Superior temporal gyrus (tissue), 1 donor: ENCODE measurements around the gene PTPRM.

Experiments
- DNase-seq: peaks from one replicate; pipeline ENCODE4 v3.0.0-alpha.2; 2016; ENCODE audit errors: extremely low spot score

Gene PTPRM

DNA sequence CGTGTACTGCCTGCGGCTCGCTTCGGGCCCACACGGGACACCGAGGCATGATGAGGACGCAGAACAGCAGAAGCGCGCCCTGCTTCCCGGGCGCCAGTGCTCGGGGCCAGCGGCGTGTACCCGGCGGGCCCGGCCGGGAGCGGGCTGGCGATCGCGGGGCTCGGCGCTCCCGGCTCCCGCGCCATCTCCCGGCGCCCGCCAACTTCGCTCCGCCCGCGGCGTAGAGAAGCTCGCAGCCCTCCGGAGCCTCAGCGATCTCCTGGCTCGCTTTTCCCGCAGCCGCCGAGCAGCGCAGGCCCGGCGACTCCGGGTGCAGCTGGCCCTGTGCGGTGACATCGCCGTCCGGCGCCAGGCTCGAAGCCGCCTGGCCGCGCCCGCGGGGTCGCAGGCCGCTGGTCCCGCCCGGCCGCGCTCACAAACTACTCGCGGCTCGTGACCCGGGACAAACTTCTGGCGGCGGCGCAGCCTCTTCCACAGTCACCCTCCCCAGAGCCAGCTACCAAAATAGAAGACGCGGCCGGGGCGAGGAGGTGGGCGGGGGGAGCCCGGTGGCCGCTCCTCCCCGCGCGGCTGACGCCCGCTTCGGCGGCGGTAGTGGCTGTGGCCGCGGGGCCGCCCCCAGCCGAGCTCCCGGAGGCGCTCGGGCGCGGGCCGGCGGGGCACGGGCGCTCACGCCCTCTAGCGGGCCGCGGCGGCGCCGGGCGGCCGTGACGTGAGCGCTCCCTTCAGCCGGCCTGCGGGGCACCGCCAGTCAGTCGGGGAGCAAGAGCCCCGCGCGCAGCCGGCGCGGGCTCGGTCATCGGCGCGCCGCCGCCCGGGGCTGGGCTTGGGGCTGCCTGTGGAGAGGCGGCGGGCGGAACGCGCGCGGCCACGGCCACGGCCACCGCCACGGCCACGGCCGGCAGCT lies at the start of gene PTPRM:
TSS of gene PTPRM (plus strand) at position 750 of the 907 bp plus-strand sequence. CDS start 503 bp downstream, outside the sequence.
- peak; percentile 80 for DNase-seq

DNA sequence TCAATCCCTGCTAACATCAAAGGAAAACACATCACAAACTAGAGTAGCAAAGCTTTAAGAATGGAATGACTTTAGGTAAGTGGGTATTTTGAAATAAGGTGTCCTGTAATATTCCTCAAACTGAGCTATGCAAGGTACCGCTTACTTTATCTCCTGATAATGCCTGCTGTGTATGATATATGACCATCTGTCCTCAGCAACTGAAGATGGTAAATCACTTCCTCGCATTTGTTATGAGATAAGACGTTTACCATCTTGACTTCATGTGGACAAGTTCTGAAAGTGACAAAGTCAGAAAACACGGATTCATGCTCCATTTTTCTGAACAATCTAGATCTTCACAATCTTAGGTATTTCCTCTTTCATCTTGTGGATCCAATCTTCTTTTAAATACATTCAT lies 49.3 kb upstream of the PTPRM start:
- DNase-seq = no peak

DNA sequence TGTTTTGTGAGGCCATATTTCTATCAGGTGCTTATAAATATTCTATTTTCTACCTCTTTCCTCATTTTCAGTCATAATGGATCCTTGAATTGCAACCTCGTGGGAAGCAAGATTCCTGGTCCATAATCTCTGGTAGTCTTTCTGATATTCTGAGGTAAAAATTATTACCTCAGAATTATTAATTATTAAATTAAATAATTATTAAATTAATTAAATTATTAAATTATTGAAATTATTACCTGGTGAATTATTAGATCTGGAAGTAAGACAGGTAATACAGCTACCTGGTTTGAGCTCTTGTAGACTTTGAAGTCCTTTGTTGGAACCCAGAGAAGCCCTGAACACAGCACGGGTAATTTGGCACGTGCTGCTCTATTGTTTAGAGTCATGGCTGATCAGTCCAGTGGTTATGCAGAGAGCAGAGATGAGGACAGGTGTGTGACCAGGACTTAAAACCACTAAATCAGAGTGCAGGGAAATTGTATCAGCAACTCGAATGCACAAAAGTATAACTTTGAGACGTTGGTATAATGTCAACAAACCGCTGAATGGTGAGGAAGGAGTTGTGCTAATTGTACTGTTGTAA lies 46.8 kb upstream of the PTPRM start:
- DNase-seq = no peak

DNA sequence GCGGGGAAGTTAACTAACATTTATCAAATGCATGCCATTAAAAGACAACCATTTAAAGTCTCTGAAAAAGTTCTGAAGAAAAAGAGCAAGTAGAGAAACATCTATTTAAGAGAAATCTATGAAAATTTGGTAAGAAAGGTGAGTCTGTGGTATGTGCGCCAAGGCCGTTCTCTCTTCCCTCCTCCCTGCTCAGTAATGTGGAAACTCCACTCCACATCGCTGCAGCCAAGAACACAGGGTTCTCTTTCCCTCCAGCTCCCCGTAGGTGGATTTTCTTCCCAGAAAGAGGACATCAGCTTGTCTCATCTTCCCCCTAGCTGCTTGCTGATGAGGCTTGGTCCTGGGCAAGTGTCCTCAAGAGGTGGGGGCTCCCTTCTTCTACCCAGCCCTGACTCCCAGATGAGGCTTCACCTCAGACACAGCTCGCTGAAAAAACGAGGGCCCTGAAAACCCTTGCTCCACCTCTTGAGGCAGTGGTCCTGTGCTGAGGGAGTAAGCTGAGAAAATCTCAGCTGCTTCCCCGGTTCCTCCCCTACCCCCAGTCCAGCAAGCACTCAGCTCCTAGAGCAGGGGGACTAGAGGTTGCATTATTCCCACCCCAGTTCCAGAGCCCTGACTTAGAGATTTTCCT lies 45.8 kb upstream of the PTPRM start:
- no peak for DNase-seq

- no peak for DNase-seq
Measured at GRCh38 chr18:7523772-7524171, 43.3 kb upstream of the PTPRM start.

DNA sequence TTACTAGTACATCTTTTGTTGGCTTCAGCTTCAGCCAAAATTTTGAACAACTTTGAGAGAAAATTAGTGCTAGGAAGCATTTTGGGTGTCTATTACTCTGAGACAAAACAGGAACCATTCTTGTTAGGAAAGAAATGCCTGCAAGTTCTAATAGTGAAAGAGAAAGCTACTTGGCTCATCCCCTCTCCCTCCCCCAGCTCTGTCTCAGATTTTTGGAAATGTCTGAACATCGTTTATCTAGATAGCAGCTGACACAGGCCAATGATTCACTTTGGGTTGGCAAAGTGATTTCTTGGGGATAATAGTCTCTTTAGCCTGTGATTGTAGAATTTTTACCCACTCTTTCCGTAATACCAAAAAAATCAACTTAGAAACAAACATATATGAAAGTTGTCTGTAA lies 42.3 kb upstream of the PTPRM start:
- DNase-seq = no peak

DNA sequence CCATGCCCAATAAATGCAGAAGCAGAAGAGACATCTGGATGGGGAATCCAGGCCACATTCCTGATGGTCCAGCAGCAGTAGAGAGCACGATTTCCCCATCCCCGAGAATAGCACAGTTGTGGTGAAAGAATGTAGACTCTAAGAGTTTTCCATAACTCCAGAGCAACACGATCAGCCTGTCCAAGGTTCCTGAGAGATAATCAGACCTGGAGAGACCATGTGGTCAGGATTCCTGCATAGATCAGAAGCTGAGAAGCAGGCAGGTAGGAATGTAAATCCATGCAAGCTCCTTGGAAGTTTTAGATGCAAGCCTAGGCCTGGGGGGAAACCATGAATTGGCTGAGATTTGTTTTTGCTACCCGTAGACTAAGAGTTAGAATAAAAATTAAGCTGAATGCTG lies 34.2 kb upstream of the PTPRM start:
- DNase-seq = no peak

- DNase-seq = no peak
Measured at GRCh38 chr18:7535436-7536205, 31.5 kb upstream of the PTPRM start.

GRCh38 chr18:7537145-7537544 lies 30.0 kb upstream of the PTPRM start:
- no peak for DNase-seq

GRCh38 chr18:7541835-7542234 lies 25.3 kb upstream of the PTPRM start:
- DNase-seq = no peak

DNA sequence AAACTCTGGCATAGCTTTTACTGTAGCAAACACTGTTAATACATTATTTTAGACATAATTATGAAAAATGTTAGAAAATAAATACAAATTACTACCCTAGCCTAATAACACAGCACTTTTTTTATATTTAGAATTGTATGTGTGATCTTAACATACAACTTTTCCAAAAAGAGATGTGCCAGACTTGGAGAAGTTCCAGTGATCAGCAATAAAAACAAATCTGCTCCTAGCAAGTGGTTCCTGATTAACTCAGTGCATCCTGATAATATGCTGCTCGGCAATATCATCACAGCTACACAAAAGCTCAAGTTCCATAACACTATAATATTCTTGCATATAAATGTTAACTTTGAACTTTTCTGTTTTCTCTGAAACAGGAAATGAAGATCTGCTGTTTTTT lies 22.4 kb upstream of the PTPRM start:
- no peak for DNase-seq

- DNase-seq = no peak
Measured at GRCh38 chr18:7545734-7546133, 21.4 kb upstream of the PTPRM start.

DNA sequence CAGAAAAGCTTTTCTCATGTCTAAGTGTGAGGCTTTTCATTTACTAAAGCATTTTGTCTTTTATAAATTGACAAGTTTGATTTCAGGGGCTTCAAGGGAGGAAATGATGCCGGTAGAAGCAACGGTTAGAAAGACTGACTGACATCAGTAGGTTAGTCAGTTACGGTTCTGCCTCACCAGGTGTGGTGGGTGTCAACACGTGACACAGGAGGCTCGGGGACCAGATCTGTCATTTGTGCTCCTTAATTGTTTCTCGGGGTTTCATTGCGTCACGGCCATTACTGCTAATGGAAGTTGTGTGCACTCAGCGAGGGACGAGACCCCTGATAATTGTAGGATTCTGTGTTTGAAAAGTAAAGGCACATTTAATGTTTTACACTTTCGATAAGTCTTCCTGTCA lies 18.9 kb upstream of the PTPRM start:
- no peak for DNase-seq

DNA sequence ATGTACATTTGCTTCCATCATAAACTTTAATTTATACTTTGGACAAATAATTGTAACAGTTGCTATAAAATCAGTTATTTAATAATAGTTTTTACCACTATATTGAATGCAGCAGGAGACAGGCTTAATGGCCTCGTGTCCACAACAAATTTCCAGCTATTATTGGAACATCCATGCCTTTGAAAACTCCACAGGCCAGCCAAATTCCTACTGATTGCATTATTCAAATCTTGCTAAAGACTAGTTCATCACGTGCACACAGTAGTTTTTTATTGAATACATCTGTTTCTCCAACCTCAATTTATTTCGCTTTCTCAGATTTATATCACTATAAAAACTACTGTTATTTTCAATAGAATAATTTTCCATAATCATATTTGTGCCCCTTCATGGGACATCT lies 18.4 kb upstream of the PTPRM start:
- DNase-seq = no peak

DNA sequence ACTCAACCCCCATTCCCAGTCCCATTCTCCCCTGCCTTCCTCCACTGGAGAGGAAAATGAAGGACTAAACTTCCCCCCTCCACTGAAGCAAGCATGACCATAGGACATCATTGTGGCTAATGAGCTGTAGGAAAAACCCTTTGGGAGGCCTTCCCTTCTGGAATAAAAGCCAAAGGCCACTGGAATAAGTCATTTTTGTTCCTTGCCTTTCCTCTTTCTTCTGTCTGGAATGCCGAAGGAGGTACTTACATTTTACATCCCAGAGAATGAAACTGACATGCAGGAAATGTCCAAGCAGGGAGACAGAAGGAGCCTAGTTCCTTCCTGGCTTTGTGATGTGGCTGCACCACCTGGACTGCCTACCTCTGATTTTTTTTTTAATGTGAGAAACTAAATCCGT lies 9.1 kb upstream of the PTPRM start:
- DNase-seq = no peak

- no peak for DNase-seq
Measured at GRCh38 chr18:7558769-7559168, 8.3 kb upstream of the PTPRM start.

DNA sequence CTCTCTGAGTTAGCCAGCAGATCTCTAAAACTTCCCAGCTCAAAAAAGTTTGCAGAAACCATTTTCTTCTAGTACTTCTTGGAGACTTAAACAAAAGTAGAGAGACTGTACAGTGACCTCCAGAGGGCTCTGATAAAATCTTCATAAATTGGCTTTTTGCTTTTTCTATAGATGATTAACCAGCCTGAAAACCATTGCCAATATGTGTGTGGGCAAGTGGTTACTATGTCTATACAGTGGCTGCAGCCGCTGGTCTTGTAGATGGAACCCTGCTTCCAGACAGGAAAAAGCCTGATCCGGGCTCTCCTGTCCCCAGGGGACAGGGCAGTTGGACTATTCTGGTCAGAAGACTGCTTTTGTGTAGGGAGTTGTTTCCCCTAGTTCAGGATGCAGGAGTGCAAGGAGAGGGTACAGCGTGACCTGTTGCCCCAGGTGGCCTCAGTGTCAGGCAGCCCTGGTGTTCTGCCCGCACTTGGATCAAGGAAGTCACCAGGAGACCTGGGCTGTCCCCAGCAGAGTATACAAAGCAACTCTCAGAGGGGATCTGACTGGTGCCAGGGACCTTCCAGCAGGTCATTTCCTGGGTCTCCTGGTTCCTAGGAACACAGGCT lies 7.3 kb upstream of the PTPRM start:
- no peak for DNase-seq

DNA sequence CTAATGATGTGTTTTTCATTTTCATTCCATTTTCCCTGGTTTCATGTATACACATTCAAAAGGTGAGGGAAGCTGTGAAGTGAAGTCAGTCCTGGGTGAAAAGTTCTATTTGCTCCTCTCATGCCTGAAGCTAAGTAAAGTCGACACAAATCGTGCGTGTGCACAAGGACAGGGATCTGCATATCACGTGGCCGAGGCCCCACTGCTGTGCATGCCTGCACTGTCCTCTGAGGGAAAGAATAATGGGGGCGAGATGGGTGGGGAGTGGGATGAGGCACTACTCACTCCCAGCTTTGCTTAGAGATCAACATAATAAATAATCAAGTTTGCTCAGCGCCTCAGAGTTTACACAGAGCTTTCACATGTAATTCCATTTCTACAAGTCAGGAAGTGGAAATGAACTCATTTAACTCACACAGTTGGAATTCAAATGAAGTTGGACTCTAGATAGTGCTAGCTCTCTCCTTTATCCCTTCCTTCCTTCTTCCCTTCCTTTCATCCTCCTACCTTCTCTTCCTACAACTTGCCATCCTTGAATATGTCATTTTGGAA lies 5.1 kb upstream of the PTPRM start:
- no peak for DNase-seq

GRCh38 chr18:7562491-7562890 lies 4.6 kb upstream of the PTPRM start:
- DNase-seq = no peak

GRCh38 chr18:7565677-7566076 lies 1.4 kb upstream of the PTPRM start:
- DNase-seq = no peak

DNA sequence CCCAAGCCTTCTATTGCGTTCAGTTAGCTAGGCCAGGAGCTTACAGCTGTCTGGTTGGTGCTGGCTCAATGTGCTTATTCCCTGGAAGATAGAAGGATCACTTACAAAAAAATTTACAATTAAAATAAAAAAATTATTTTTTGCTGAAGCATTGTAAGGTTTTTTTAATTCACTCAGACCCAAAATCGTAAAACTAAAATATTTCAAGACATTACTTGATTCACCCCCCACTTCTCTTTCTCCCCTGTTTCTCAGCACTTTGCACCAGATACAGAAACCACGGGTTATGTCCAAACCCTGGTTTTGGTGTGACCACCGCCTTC lies 911 bp upstream of the PTPRM start:
- peak; percentile 45 for DNase-seq
